Measurements from ENCODE around the gene USP47.

USP47 gene

GRCh38 chr11:11963842-11964773 is 122.3 kb downstream of the USP47 start:
- no peak for DNase-seq (ENCODE audit: low read depth in 2 of 2, low spot score in 1 of 2)

GRCh38 chr11:11964774-11965150 is 123.0 kb downstream of the USP47 start:
- no peak for DNase-seq (ENCODE audit: low read depth in 2 of 2, low spot score in 1 of 2)

- no peak for DNase-seq (ENCODE audit: low read depth in 2 of 2, low spot score in 1 of 2)
Observed at GRCh38 chr11:11965192-11965591, 123.4 kb downstream of the USP47 start.

- no peak for DNase-seq (ENCODE audit: low read depth in 2 of 2, low spot score in 1 of 2)
Observed at GRCh38 chr11:11965656-11966353, 124.0 kb downstream of the USP47 start.

- no peak for DNase-seq (ENCODE audit: low read depth in 2 of 2, low spot score in 1 of 2)
Observed at GRCh38 chr11:11966354-11966741, 124.6 kb downstream of the USP47 start.

GRCh38 chr11:11966826-11967668 is 125.3 kb downstream of the USP47 start:
- DNase-seq (ENCODE audit: low read depth in 2 of 2, low spot score in 1 of 2): peak; percentile 20 to 29

GRCh38 chr11:11967669-11968510 is 126.1 kb downstream of the USP47 start:
- DNase-seq (ENCODE audit: low read depth in 2 of 2, low spot score in 1 of 2): no peak

- no peak for DNase-seq (ENCODE audit: low read depth in 2 of 2, low spot score in 1 of 2)
Observed at GRCh38 chr11:11968511-11969280, 126.9 kb downstream of the USP47 start.

GRCh38 chr11:11969380-11970215 is 127.8 kb downstream of the USP47 start:
- DNase-seq (ENCODE audit: low read depth in 2 of 2, low spot score in 1 of 2): no peak

- DNase-seq (ENCODE audit: low read depth in 2 of 2, low spot score in 1 of 2): no peak
Observed at GRCh38 chr11:11970556-11970955, 128.8 kb downstream of the USP47 start.

- no peak for DNase-seq (ENCODE audit: low read depth in 2 of 2, low spot score in 1 of 2)
Observed at GRCh38 chr11:11971906-11972547, 130.3 kb downstream of the USP47 start.

- DNase-seq (ENCODE audit: low read depth in 2 of 2, low spot score in 1 of 2): no peak
Observed at GRCh38 chr11:11972730-11973341, 131.1 kb downstream of the USP47 start.

GRCh38 chr11:11973361-11973800 is 131.6 kb downstream of the USP47 start:
- DNase-seq (ENCODE audit: low read depth in 2 of 2, low spot score in 1 of 2): no peak

- DNase-seq (ENCODE audit: low read depth in 2 of 2, low spot score in 1 of 2): no peak
Observed at GRCh38 chr11:11973866-11974265, 132.1 kb downstream of the USP47 start.

- DNase-seq (ENCODE audit: low read depth in 2 of 2, low spot score in 1 of 2): no peak
Observed at GRCh38 chr11:11975201-11976092, 133.7 kb downstream of the USP47 start.

GRCh38 chr11:11976481-11977127 is 134.8 kb downstream of the USP47 start:
- no peak for DNase-seq (ENCODE audit: low read depth in 2 of 2, low spot score in 1 of 2)
